Stimulated activated CD8-positive, alpha-beta memory T cell treated with anti-CD3 and anti-CD28 coated beads, Interleukin-2, amount 100 ng/mL, for 48 hours (primary cell): ENCODE measurements around the gene PMM1.
A peak's percentile ranks its signal among the peaks of the same experiment; 100 is the strongest.
"Not testable (repeated sequence)": the region's sequence is repeated elsewhere in the genome, so short reads cannot be mapped to it uniquely, and the experiment has no call there.

ENCODE experiments used
- DNase-seq, 2 donors: peaks; one replicate each; pipeline ENCODE4 v3.0.0-alpha.2; 2020; ENCODE audit warnings: low read depth in 2 of 2

Gene PMM1

GRCh38 chr22:41596776-41597634 is 7.4 kb upstream of the PMM1 start:
- peak in 1 of 2 donors; percentile 33 for DNase-seq

DNA sequence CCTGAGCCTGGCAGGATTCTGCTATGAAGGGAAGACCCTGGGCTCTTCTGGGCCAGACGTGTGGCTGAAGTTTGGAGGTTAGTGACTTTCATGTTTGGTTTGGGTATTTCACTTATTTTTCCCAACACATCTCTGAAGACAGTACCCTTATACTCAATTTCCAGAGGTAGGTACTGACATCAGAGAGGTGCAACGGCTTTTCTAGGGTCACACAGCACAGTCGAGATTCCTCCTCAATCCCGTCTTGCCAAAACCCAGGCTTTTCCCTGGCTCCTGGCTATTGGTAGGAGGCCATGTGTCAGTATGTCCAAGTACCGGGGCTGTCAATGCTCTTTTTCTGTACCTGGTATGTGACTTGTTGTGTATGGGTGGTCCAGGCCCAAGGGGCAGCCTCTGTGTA is 6.1 kb upstream of the PMM1 start:
- DNase-seq, result no peak

- not testable (repeated sequence) for DNase-seq
Observed at GRCh38 chr22:41593336-41593960, 3.8 kb upstream of the PMM1 start.

- DNase-seq, result no peak
Observed at GRCh38 chr22:41587347-41587723, 2.3 kb downstream of the PMM1 start.

DNA sequence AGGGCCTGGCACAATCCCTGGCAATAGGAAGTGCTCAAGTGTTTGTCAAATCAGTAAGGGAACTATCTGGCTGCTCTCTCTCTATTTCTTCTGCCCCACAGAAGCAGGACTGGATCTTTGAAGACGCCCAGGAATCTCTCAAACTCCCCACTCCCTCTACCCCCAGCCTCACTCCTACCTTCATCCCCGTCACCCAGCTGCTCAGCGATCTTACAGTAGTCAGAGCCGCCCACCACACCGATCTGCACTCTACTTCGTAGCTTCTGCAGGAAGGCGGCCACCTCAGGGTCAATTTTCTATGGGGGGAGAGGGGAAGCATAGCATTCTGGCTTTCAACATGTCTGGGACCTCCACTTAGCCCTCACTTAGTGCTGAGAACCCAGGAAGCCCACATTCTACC is 3.7 kb downstream of the PMM1 start:
- DNase-seq, result no peak

GRCh38 chr22:41584881-41585280 is 4.8 kb downstream of the PMM1 start:
- no peak for DNase-seq

DNA sequence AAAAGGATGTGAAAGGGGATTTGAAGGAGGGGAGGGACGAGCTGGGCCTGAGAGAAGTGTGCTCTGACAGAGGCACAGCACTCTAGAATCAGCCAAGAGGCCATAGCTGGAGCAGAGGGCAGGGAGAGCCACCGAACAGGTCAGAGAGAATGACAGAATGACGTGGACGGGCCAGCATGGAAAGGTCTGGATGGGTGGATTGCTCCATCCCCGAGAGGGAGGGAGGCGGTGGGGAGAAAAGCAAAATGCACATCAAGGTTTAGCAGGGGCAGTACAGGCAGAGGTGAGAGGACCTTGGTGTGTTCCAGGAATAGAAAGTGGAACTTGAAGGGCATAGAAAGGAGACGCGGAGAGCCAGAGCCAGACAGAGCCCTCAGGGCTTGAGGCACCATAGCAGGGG is 6.9 kb downstream of the PMM1 start:
- no peak for DNase-seq

- no peak for DNase-seq
Observed at GRCh38 chr22:41579997-41580355, 9.7 kb downstream of the PMM1 start.

DNA sequence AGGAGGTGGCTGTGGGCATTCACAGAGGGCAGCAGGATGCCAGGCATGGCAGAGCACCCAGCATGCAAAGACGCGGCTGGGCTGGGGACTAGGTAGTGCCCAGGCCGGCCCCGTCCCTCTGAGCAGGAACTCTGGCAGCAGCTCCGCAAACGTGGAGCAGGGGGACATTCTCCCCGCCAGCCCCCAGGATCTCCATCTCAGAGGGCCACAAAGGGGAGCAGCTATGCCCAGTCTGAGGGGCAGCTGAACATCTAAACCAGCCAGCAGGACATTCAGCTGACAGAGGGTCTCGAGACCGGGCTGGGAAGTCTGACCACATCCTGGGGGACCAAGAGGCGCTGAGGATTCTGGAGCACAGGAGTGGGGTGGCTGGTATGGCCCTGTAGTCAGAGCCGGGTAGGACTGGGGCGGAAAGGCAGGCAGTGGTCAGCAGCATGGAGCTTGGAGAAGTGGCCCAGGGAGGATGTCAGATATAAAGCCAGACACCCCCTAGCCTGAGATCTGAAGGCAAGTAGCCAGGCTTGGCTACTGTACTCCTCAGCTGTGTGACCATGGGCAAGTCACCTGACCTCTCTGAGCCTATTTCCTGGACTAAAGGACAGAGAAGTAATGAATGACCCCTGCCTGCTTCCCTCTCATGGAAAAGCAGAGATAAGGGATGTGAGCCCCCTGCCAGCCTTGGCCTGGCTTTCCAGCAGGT is 10.2 kb downstream of the PMM1 start:
- DNase-seq, result no peak

- no peak for DNase-seq
Observed at GRCh38 chr22:41578818-41579217, 10.8 kb downstream of the PMM1 start.

DNA sequence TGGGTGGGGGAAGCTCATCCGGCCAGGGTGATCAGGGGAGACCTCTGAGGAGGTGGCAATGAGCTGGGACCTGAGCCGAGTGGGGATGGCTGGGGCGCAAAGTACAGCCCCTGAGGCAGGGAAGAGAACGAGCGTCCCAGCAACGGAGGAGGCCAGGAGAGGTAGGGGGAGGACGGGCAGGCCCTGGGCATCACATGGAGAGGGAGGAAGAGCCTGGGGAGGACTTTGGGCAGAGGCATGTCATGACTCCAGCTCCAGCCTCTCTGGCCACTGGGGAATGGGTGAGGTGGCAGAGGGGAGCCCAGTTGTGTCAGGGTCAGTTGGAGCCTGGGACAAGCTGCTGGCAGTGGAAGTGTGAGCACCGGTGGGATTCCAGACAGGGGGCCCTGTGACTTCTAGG is 11.5 kb downstream of the PMM1 start:
- no peak for DNase-seq

DNA sequence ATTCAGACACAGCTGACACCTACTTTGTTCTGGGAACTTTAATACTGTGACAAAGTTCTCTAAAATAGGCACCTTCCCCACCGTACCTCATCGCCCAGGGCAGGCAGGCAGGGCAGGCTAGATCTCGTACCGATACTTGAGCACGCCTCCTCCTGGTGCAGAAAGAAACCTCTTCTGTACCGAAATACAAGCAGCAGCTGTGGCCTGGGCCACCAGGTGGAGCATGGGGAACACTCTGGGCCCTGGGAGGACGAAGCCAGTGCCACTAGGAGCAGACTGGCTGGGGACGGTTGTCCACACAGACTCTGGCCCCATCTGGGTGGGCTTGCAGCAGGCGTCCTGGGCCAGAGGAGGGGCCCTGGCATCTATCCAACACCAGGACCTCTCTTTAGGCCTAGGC is 12.8 kb downstream of the PMM1 start:
- peak in 1 of 2 donors; percentile 10 for DNase-seq

DNA sequence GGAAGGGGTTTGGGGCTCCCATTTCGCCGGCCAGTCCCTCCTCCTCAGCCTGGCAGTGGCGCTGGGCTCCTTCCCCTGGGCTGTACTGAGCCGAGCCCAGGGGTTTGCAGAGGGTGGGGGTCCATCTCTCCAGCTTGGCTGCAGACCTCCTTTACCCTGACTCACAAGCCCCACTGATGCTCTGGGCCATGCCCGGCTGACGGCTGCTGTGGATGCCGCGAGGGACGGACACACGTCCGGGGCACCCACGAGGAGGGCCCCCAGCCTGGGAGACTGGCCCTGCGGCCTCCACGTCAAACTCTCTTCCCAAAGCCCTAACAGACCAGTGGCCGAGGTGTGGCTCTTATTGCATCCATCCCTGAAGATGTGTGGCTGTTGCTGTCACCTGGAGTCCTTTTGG is 14.1 kb downstream of the PMM1 start:
- no peak for DNase-seq

GRCh38 chr22:41574847-41575381 is 14.7 kb downstream of the PMM1 start:
- DNase-seq, result no peak

- DNase-seq, result no peak
Observed at GRCh38 chr22:41573677-41574076, 16.0 kb downstream of the PMM1 start.

GRCh38 chr22:41572305-41572704 is 17.3 kb downstream of the PMM1 start:
- DNase-seq, result not testable (repeated sequence)

GRCh38 chr22:41571786-41572185 is 17.9 kb downstream of the PMM1 start:
- DNase-seq, result no peak

DNA sequence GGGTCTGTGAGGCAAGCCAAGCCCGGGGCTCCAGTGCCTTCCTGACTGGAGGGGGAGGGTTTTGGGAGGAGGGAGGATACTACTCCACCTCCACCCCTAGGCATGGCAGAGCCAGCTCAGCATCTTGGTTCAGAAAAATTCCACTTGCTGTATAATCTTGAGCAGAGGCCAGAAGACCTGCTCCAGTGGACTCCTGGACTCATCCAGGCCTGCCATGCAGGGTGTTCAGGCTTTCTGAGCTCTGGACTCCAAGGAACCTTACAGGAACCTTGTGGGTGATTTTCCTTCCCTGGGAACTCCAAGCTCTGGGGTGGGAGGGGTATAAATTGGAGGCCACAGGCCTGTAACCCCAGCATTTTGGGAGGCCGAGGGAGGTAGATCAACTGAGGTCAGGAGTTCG is 19.4 kb downstream of the PMM1 start:
- no peak for DNase-seq

DNA sequence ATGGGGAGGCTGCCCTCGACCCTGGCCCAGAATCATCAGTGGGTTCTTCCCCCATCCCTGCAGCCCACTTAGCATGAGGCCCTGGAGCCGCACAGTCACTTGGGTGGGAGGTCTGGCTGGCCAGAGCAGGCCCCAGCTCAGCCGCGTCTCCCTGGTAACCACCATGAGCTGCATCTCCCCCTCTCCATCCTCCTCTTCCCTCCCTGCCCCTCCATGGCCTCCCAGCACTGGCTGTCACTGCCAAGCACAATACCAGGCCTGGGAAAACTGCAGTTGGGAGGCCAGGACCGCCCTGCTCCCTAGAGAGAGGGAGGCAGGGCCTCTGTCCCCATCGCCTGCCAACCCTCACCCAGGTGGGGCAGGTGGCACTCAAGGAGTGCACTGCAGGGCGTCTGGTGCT is 20.8 kb downstream of the PMM1 start:
- no peak for DNase-seq

DNA sequence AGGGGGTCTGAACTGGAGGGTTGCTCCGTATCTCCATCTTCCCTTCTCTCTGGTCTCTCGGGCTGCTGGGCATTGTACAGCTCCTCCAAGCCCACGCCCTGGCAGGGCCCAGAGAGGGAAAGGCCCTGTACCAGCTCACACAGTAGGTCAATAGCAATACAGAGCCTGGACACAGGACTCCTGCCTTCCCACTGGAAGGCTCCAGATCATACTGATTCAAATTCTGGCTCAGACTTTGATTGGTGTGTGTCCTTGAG is 22.2 kb downstream of the PMM1 start:
- no peak for DNase-seq

- DNase-seq, result peak in 1 of 2 donors; percentile 15
Observed at GRCh38 chr22:41565403-41566054, 24.1 kb downstream of the PMM1 start.

- no peak for DNase-seq
Observed at GRCh38 chr22:41564563-41564962, 25.1 kb downstream of the PMM1 start.
